ENCODE results near the gene VWA8.

VWA8 gene

DNA sequence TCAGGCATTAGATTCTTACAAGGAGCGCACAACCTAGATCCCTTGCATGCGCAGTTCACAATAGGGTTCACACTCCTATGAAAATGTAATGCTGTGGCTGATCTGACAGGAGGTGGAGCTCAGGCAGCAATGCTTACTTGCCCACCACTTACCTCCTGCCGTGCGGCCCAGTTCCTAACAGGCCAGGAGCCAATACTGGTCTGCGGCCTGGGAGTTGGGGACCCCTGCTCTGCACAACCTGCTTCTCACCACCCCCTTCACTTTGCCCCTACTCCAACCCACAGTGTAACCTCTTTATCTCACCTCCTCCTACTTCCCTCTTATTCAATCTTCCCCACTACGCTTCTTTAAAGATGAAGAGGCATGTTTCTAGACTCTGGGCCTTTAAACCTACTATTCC, 263.3 kb downstream of the VWA8 start:
- TF ChIP-seq SIN3A (IDR thresholded peaks at IDR 0.05; ENCODE audit: borderline replicate concordance, insufficient read depth, low read length), result no peak
- TF ChIP-seq TAF1 (IDR thresholded peaks at IDR 0.05; ENCODE audit: borderline replicate concordance, insufficient read depth, low read length), result no peak
- TF ChIP-seq, protein P1, sequence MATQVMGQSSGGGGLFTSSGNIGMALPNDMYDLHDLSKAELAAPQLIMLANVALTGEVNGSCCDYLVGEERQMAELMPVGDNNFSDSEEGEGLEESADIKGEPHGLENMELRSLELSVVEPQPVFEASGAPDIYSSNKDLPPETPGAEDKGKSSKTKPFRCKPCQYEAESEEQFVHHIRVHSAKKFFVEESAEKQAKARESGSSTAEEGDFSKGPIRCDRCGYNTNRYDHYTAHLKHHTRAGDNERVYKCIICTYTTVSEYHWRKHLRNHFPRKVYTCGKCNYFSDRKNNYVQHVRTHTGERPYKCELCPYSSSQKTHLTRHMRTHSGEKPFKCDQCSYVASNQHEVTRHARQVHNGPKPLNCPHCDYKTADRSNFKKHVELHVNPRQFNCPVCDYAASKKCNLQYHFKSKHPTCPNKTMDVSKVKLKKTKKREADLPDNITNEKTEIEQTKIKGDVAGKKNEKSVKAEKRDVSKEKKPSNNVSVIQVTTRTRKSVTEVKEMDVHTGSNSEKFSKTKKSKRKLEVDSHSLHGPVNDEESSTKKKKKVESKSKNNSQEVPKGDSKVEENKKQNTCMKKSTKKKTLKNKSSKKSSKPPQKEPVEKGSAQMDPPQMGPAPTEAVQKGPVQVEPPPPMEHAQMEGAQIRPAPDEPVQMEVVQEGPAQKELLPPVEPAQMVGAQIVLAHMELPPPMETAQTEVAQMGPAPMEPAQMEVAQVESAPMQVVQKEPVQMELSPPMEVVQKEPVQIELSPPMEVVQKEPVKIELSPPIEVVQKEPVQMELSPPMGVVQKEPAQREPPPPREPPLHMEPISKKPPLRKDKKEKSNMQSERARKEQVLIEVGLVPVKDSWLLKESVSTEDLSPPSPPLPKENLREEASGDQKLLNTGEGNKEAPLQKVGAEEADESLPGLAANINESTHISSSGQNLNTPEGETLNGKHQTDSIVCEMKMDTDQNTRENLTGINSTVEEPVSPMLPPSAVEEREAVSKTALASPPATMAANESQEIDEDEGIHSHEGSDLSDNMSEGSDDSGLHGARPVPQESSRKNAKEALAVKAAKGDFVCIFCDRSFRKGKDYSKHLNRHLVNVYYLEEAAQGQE (IDR thresholded peaks at IDR 0.05; ENCODE audit: insufficient read depth in 1 of 2, low read depth in 2 of 2, low read length in 2 of 2), result no peak
- TF ChIP-seq FOXP2 (optimal IDR thresholded peaks at IDR 0.05; ENCODE audit: borderline replicate concordance, extremely low read depth, extremely low read length, insufficient read depth), result no peak
- TF ChIP-seq POLR2AphosphoS5 (IDR thresholded peaks at IDR 0.05; ENCODE audit: low read depth, low read length), result no peak

DNA sequence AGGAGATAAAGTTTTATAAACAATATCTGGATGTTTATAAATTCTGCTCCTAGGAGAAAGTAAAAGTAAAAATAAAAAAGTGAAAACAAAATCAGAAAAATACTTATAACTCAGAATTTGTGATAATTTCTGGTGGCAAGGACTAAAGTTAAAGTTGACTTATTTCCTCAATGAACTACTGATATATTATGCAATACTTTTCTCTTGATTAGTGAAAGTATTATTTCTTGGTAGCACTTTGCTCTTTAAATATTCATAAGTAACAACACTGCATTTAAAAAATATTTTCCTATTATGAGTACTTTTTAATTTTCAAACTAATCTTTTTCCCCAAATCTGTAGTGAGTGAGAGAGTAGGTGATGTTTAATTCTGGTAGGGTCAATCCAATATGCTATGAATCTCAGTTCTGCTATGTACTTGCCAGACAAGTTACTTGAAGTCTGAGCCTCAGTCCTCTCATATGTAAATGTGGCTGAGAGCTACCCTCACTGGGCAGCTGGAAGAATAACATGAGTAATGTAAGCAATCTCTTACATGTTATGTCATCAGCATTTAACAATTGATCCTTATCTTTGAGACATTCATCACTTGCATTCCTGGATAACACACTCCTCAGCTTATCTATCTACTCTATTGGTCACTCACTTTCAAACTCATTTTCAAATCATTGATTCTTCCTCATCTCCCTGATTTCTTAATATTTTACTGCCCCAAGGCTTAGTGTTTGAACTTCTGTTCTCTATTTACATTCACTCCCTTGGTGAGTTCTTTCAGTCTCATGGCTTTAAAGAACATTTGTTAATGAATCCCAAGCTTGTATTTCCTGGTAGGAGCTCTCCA, 264.5 kb downstream of the VWA8 start:
- no peak for TF ChIP-seq TAF1 (IDR thresholded peaks at IDR 0.05; ENCODE audit: borderline replicate concordance, insufficient read depth, low read length)
- TF ChIP-seq FOXP2 (optimal IDR thresholded peaks at IDR 0.05; ENCODE audit: borderline replicate concordance, extremely low read depth, extremely low read length, insufficient read depth), result no peak
- no peak for TF ChIP-seq POLR2AphosphoS5 (IDR thresholded peaks at IDR 0.05; ENCODE audit: low read depth, low read length)

GRCh38 chr13:41694545-41695301, 266.2 kb downstream of the VWA8 start:
- TF ChIP-seq, protein P1 (IDR thresholded peaks at IDR 0.05; ENCODE audit: insufficient read depth in 1 of 2, low read depth in 2 of 2, low read length in 2 of 2), result no peak
- TF ChIP-seq SIN3A (IDR thresholded peaks at IDR 0.05; ENCODE audit: borderline replicate concordance, insufficient read depth, low read length), result no peak

GRCh38 chr13:41693434-41693833, 267.5 kb downstream of the VWA8 start:
- TF ChIP-seq FOXP2 (optimal IDR thresholded peaks at IDR 0.05; ENCODE audit: borderline replicate concordance, extremely low read depth, extremely low read length, insufficient read depth) (no peak), TAF1 (IDR thresholded peaks at IDR 0.05; ENCODE audit: borderline replicate concordance, insufficient read depth, low read length) (no peak), POLR2AphosphoS5 (IDR thresholded peaks at IDR 0.05; ENCODE audit: low read depth, low read length) (no peak), SIN3A (IDR thresholded peaks at IDR 0.05; ENCODE audit: borderline replicate concordance, insufficient read depth, low read length) (no peak)
- TF ChIP-seq, protein P1 (IDR thresholded peaks at IDR 0.05; ENCODE audit: insufficient read depth in 1 of 2, low read depth in 2 of 2, low read length in 2 of 2), result no peak

DNA sequence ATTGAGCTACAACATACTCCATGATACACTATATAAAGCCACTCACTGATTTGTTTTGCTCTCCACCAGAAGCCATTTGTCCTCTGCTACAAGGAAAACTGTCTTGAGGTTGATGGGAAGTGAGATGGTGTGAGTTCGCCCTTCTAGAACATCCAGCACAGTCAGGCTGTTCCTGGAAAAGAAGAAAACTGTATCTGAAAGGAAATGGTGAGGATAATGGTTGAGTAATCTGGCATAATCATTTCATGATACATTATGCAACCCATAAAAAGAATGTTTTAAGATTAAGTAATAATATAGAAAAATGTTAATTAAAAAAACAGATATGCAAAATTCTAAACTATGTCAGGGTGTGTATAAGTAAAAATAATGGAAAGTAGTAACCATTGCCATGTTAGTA, 269.6 kb downstream of the VWA8 start:
- TF ChIP-seq, protein P1 (IDR thresholded peaks at IDR 0.05; ENCODE audit: insufficient read depth in 1 of 2, low read depth in 2 of 2, low read length in 2 of 2), result no peak
- TF ChIP-seq POLR2AphosphoS5 (IDR thresholded peaks at IDR 0.05; ENCODE audit: low read depth, low read length), result no peak
- no peak for TF ChIP-seq FOXP2 (optimal IDR thresholded peaks at IDR 0.05; ENCODE audit: borderline replicate concordance, extremely low read depth, extremely low read length, insufficient read depth)
- TF ChIP-seq TAF1 (IDR thresholded peaks at IDR 0.05; ENCODE audit: borderline replicate concordance, insufficient read depth, low read length), result no peak
- TF ChIP-seq SIN3A (IDR thresholded peaks at IDR 0.05; ENCODE audit: borderline replicate concordance, insufficient read depth, low read length), result no peak
